Measurements from ENCODE around the gene ATP5F1B.

- TF ChIP-seq REST (IDR thresholded peaks at IDR 0.05; ENCODE audit: insufficient read depth in 1 of 2, low read depth in 2 of 2, low read length in 2 of 2) (no peak), POLR2AphosphoS5 (IDR thresholded peaks at IDR 0.05; ENCODE audit: low read depth, low read length) (no peak), TAF1 (IDR thresholded peaks at IDR 0.05; ENCODE audit: borderline replicate concordance, insufficient read depth, low read length) (no peak)
Observed at GRCh38 chr12:56658921-56659320, 13.1 kb upstream of the ATP5F1B start.
